Motor neuron (in vitro differentiated cells): ENCODE measurements around the gene FYN. TPM values are rescaled to one million over a fixed set of nuclear protein-coding genes. Genes with fewer than 3 reads are reported as not detected.
A peak's percentile ranks its signal among the peaks of the same experiment; 100 is the strongest.

Experiments used
- ATAC-seq, 8 experiments: fragments of 200-7000 bp; cut with Tn5 transposase; replicated peaks in 6 of 8; 2 replicates each; pipeline ENCODE4 v1.8.0; 2021; ENCODE audit warnings: mild to moderate bottlenecking in 8 of 8, moderate library complexity in 8 of 8
- H3K27ac ChIP-seq, 2 donors: fragments of 250-450 bp; sonication (Bioruptor Pico); 2 replicates each; pipeline ENCODE4 v1.9.0; 2021; ENCODE audit warnings: antibody characterized with exemption in 2 of 2, mild to moderate bottlenecking in 2 of 2, moderate library complexity in 1 of 2
- H3K4me1 ChIP-seq, 2 donors: fragments of 250-450 bp; sonication (Bioruptor Pico); replicated peaks in 1 of 2; 2 replicates each; pipeline ENCODE4 v1.6.1; 2021; ENCODE audit warnings: antibody characterized with exemption in 2 of 2, mild to moderate bottlenecking in 2 of 2, moderate library complexity in 1 of 2
- H3K4me3 ChIP-seq, 5 donors: fragments of 250-450 bp; sonication (Bioruptor Pico); 2 replicates each; pipeline ENCODE4 v1.9.0; 2021; ENCODE audit warnings: antibody characterized with exemption in 5 of 5, mild to moderate bottlenecking in 5 of 5, moderate library complexity in 4 of 5
- WGBS, 10 experiments: fragments of 450-650 bp; shearing (Covaris generic); methylation state at CpG; one replicate each; pipeline ENCODE4 v1.0.0; 2022; 5-methylcytosine and 5-hydroxymethylcytosine counted together
- in situ Hi-C, 9 experiments: fragments of 400-800 bp; cut with MboI; loops; one replicate each; pipeline ENCODE4 v1.15.0; 2021; ENCODE audit warnings: low sequenced_read_pairs in 9 of 9, low pct_unique_long_range_greater_than_20kb in 2 of 9; ENCODE audit not compliant: unreplicated experiment in 9 of 9
- total RNA-seq, 8 experiments: library from RNA; unstranded; fragments of 300-600 nt; gene quantifications; 2 replicates each; pipeline versions ENCODE4 v1.2.3 to v1.2.4, GENCODE V29; 2022

The FYN gene
- total RNA-seq, 8 experiments from 2014 or later, result 4.9 to 237 (median 111) TPM

DNA sequence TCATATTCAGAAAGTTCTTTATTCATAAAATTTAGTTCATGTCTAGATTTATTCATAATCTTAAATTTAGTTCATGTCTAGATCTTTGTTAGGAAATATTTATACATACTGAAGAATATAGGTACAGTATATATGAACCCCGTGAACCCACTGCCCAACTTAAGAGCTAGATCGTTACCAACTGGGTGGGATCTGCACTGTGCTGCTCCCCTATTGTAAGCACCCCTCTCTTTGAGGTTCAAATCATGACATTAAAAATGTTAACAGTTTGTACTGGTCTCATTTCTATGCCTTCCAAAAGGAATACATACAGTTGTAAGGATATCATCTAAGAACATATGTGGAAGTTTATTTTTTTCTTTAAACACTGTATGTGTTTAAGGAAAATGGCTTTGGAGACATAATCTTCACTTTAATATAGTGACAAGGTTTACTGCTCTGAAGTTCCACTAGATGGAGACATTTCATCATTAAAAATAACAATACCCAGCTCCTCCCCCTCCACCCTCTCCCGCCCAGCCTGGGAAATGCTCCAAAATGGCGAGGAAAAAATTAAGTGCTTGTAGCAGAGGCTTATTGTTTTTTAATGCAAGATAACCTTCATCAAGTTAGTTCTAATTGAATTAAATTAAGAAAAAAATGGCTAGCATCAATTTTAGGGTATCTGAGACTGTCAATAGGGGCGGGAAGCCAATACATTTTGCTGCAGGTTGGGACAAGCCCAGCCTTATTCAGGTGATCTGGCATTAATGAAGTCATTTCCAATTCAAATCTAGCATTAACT, 163.4 kb downstream of the FYN start:
- peaks cover 16 to 25% of the 10 kb centered on the region in 2 donors for H3K4me1 ChIP-seq
- in situ Hi-C loops, result loop anchor here (5.0 to 25.0 kb wide), 5 partner anchors 277 to 332 kb away; no protein-coding TSS in a partner anchor
- no peak overlapping the region for H3K4me3 ChIP-seq

DNA sequence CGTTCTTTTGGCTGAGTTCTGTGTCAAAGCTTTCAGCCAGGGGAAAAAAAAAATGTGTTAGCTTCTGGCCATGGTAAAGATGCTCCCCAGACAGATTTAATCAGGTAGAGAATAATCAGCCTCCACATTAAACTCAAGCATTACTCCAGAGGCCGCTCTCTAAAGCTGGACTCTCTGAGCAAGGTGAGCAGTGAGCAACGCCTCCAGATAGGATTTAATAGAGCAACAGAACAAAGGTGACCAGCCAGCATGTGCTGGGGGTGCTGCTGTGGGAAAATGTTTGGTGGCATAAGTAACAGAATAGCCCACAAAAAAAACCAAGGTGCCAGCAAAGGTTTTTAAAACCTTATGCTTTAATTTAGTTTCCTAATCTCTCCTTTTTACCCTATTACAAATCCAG, 164.1 kb downstream of the FYN start:
- no peak for ATAC-seq
- in situ Hi-C loops, result loop anchor here (5.0 to 25.0 kb wide), 5 partner anchors 278 to 333 kb away; no protein-coding TSS in a partner anchor
- H3K27ac ChIP-seq, result no peak overlapping the region
- H3K4me3 ChIP-seq, result no peak overlapping the region
- H3K4me1 ChIP-seq, result peaks cover 16 to 25% of the 10 kb centered on the region in 2 donors
- 33 to 100% (median 88%) methylated on average over 1 to 3 of the region's 3 CpGs; no CpG with 5 or more reads in 4 of the 10 experiments for WGBS, 10 experiments

More for the DNA sequence above, 163.4 kb downstream of the FYN start:
- ATAC-seq, result peak; percentile 70 to 98 (median 80)
- 8 to 60% (median 28%) methylated on average over 1 to 5 of the region's 5 CpGs for WGBS, 10 experiments
- H3K27ac ChIP-seq, result no peak overlapping the region

DNA sequence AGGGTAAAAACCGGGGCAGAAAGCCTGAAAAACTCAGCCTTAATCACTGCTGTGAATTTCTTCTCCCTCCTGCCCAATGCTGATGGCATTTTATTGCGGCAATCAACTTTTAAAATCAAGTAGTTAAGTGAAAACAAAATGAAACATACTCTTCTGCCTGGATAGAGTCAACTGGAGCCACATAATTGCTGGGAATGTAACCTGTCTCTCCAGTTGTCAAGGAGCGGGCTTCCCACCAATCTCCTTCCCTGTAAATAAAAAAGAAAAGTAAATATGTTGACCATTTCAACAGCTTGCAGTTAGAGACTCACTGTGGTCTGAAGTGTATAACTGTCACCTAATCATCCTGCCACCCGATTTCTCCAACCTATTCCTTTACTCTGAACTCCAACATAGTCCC, 165.5 kb downstream of the FYN start:
- ATAC-seq, result no peak
- 33 to 100% (median 87%) methylated on average over 1 to 4 of the region's 4 CpGs for WGBS, 10 experiments
- peaks cover 16 to 31% of the 10 kb centered on the region in 2 donors for H3K4me1 ChIP-seq
- no peak overlapping the region for H3K4me3 ChIP-seq
- H3K27ac ChIP-seq, result no peak overlapping the region
- in situ Hi-C loops, result loop anchor here (5.0 to 25.0 kb wide), 5 partner anchors 280 to 335 kb away; no protein-coding TSS in a partner anchor

DNA sequence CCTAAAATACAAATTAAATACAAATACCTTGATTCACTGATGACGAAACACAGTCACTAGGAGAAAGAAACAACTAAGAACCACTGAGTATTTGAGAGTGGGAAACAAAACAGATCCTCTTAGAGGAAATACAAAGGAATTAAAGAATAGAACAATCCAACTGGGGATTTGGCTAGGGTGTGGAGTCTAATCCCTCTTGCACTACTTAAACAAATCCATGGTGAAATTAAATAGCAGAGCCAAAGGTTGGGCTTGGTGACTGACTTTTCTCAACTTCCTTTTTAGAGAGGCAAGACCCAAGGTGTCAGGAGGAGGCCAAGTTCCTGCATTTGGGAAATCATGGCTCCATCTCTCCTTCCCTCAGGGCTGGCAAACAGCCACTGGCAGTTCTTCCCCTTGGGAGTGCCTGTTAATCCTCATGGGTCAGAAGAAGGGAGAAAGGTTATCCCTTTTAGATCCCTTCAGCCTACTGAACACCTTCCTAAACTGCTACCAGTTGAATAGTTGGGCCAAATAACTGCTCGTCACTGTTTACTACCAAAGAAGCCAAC, 166.3 kb downstream of the FYN start:
- Histone ChIP-seq H3K4me3 (no peak overlapping the region), H3K4me1 (peaks cover 15 to 35% of the 10 kb centered on the region in 2 donors), H3K27ac (no peak overlapping the region)
- 64 to 100% (median 100%) methylated on average over 1 to 2 of the region's 2 CpGs for WGBS, 10 experiments
- in situ Hi-C loops, result loop anchor here (5.0 to 25.0 kb wide), 5 partner anchors 280 to 335 kb away; no protein-coding TSS in a partner anchor
- no peak for ATAC-seq

DNA sequence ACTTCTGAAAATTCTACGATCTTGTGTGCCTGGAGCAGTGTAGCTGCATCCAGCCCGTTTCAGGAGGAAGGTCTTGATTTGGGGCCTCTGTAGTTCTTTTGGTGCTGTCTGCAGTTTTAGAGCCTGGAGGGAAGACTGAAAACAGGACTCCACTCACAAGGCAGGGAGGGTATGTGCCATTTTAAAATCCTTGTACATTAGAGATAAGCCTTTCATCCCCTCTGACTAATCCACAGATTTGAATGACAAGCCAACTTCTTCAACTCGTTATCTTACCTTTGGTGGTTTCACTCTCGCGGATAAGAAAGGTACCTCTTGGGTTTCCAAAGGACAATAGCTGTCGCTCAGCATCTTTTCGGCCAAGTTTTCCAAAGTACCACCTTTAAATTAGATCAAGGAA, 169.5 kb downstream of the FYN start:
- no peak overlapping the region for H3K4me3 ChIP-seq
- no peak overlapping the region for H3K27ac ChIP-seq
- peaks cover 7 to 33% of the 10 kb centered on the region in 2 donors for H3K4me1 ChIP-seq
- in situ Hi-C loops, result loop anchor here in 8 of 9 experiments (10.0 to 25.0 kb wide), 4 partner anchors 284 to 334 kb away; no protein-coding TSS in a partner anchor
- 83 to 100% (median 94%) methylated on average over 2 to 6 of the region's 7 CpGs for WGBS, 10 experiments
- no peak for ATAC-seq

DNA sequence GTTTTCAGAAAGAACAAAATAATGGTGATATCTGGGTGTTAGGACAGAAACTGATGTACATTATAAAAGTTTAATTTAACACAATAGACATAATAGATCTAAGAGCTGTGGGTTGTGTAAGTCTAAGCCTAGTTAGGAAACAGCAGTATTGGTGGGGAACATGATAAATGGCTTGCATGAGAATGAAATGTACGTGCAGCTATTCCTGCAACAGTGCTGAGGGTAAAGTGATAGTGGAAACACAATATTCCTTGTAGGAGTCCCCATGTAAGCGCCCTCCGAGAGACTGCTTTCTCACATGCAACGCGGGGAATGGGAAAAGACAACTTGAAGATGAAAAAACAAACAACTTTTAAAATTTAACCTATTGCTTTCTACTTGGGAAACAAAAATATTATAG, 171.0 kb downstream of the FYN start:
- WGBS, 10 experiments, result 48 to 100% (median 87%) methylated on average over 2 to 5 of the region's 5 CpGs; no CpG with 5 or more reads in 1 of the 10 experiments
- in situ Hi-C loops, result loop anchor here in 8 of 9 experiments (10.0 to 25.0 kb wide), 4 partner anchors 285 to 335 kb away; no protein-coding TSS in a partner anchor
- peak in 2 of 8 experiments; percentile 35 to 50 for ATAC-seq
- Histone ChIP-seq H3K27ac (no peak overlapping the region), H3K4me1 (peaks cover 7 to 33% of the 10 kb centered on the region in 2 donors), H3K4me3 (no peak overlapping the region)

DNA sequence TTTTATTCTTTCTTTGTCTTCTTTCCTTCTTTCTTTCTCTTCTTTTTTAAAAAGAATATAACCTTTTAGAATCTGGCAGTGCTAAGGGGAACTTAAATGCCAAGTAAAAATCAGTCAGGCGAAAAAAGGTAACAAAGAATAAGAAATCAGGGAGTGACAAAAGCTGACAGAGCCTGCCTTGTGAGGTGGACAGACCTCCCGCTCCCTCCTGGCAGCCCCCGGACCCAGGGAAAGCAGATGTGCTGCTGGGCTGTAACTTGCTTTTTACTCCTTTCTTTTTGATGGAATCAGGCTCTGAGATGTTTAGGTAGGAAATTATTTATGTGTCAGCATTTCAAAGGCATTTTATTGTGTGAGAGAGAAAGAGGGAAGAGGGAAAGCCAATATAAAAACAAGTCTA, 172.1 kb downstream of the FYN start:
- 0 to 100% (median 24%) methylated on average over 1 to 3 of the region's 3 CpGs; no CpG with 5 or more reads in 1 of the 10 experiments for WGBS, 10 experiments
- peak in 3 of 8 experiments; percentile 15 to 58 (median 21) for ATAC-seq
- Histone ChIP-seq H3K4me1 (peaks cover 7 to 33% of the 10 kb centered on the region in 2 donors), H3K4me3 (no peak overlapping the region), H3K27ac (peak overlapping the region in 1 of 2 donors; percentile 3)
- in situ Hi-C loops, result loop anchor here in 8 of 9 experiments (10.0 to 25.0 kb wide), 4 partner anchors 286 to 336 kb away; no protein-coding TSS in a partner anchor

DNA sequence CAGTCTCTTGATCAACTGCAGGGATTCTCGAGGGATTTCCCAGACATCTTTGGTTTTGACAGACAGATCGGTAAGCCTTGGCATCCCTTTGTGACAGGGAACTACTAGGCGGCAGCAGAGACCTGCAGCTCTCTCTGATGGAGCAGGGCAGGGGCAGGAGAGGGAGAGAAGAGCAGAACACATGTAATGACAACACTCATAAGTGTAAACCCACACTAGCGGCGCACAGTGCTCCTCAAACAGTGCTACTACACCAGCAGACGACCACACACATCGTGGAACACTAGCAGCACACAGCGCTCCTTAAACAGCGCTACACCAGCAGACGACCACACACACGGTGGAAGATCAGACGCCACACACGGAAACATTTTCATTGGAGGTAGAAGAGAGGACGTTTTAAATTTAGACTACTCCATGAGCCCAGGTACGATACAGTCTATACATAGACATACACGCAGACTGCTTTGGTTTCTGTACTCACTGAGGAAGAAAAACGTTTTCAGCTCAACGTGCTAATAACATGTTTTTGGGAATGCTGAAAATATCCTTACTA, 173.0 kb downstream of the FYN start:
- in situ Hi-C loops, result loop anchor here in 8 of 9 experiments (10.0 to 25.0 kb wide), 4 partner anchors 287 to 337 kb away; no protein-coding TSS in a partner anchor
- WGBS, 10 experiments, result 33 to 100% (median 79%) methylated on average over 1 to 12 of the region's 18 CpGs
- H3K27ac ChIP-seq, result no peak overlapping the region

DNA sequence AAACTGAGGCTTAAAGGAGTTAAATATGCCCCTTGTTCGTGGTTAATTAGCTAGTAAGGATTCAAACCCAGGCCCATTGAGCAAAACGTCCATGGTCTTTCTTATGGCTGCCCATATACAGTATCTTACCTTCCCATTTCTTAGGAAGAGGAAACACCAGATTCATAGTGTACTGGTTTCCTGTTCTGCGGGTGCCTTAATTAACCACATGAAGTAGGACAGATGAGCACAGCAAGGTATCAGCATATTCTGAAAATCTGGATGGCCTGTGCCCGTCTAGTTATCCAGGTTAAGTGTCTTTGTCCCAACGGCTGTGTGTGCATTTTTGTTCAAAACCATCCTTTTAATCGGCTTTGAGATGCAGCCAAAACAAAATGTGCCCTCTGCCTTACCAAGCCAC, 174.1 kb downstream of the FYN start:
- no peak overlapping the region for H3K4me3 ChIP-seq
- 92 to 100% (median 96%) methylated on average over 1 to 6 of the region's 6 CpGs; no CpG with 5 or more reads in 1 of the 10 experiments for WGBS, 10 experiments
- in situ Hi-C loops, result loop anchor here in 1 of 9 experiments (25.0 kb wide), 1 partner anchor 212 kb away; the partner anchor contains the start of gene REV3L
- no peak for ATAC-seq
- H3K4me1 ChIP-seq, result peaks cover 7 to 33% of the 10 kb centered on the region in 2 donors
- H3K27ac ChIP-seq, result no peak overlapping the region

More for the DNA sequence above, 173.0 kb downstream of the FYN start:
- no peak overlapping the region for H3K4me3 ChIP-seq
- peaks cover 7 to 33% of the 10 kb centered on the region in 2 donors for H3K4me1 ChIP-seq
- peak in 2 of 8 experiments; percentile 27 to 87 for ATAC-seq

DNA sequence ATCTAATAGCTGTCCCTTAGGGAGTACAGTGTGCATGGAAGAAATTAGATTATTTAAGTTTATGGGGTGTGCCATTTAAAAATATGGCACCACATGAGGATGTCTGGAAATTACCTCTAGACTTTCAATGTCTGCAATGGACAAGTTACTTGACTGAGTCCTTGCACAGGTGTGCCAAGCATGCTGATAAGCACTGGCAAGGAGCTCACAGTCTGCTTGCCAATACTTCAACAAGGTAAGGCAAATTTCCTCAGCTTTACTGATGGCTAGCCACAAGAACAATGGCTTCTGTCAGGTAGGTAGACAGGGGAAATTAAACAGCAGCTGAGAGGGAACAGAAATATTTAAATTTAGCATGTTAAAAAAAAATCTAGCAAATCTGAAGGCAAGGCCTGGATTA, 176.4 kb downstream of the FYN start:
- Histone ChIP-seq H3K4me3 (no peak overlapping the region), H3K4me1 (peaks cover 7 to 17% of the 10 kb centered on the region in 2 donors), H3K27ac (no peak overlapping the region)
- in situ Hi-C loops, result loop anchor here in 1 of 9 experiments (25.0 kb wide), 1 partner anchor 210 kb away; the partner anchor contains the start of gene REV3L
- ATAC-seq, result no peak

DNA sequence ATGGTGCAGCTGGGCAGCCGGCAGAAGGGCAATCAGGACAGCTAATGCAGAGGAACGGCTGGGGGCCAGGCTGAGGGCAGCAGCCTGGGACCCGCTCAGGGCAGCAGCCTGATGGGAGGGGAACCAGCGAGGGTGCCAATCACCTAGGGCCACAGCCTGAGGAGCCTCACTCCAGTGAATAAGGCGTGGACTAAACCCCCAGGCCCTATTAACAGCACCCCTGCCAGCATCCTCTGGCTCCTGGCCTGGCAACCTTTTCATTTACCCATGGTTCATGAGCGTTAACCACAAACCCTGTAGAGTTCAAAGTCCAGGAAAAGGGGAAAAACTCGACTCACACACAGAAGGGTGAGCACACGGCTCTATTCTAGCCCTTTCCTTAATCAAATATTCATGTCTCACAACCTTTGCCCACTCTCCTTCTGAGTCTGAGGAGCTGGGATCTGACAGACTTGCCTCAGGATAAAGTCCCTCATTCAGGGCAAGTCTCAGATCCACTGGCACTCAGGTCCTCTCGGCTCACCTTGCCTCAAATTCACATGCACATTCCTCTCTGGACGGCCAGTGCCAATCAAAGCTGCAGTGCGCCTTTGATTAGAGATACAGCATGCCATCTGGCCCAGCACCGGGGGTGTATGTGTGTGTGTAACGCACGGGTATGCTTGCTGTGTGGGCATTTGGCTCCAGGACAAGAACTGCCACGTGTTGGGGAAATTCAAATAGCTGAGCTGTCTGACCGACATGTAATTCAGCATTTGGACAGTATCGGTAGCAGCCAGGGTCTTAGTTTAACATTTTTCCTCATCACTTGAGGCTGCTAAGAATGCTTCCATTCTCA, 180.7 kb downstream of the FYN start:
- Histone ChIP-seq H3K4me3 (no peak overlapping the region), H3K4me1 (peaks cover 4 to 6% of the 10 kb centered on the region in 2 donors), H3K27ac (no peak overlapping the region)
- 0 to 100% (median 84%) methylated on average over 1 to 13 of the region's 17 CpGs for WGBS, 10 experiments
- in situ Hi-C loops, result loop anchor here in 1 of 9 experiments (25.0 kb wide), 1 partner anchor 205 kb away; the partner anchor contains the start of gene REV3L
- peak in 2 of 8 experiments; percentile 28 to 63 for ATAC-seq
